ENCODE data around the gene USP48. TPM values are rescaled to one million over a fixed set of nuclear protein-coding genes. Genes with fewer than 3 reads are reported as not detected.
A peak's percentile ranks its signal among the peaks of the same experiment; 100 is the strongest.

USP48 gene
- total and polyA plus RNA-seq, 10 of the 15 experiments (the other 5 are each of a cell fraction or from before 2014, with no cell fraction given) = 21.2 to 115 (median 75.5) TPM

- TF ChIP-seq CUX1 (IDR thresholded peaks at IDR 0.05; ENCODE audit: insufficient replicate concordance, low read depth, low read length) (no peak), KDM1A (IDR thresholded peaks at IDR 0.05; ENCODE audit: borderline replicate concordance) (no peak), SPI1 (IDR thresholded peaks at IDR 0.05; ENCODE audit: borderline replicate concordance, insufficient read depth, low read depth, low read length) (no peak), SMC3 (IDR thresholded peaks at IDR 0.05; ENCODE audit: borderline replicate concordance, low read length) (no peak), MEF2A (IDR thresholded peaks at IDR 0.05; ENCODE audit: insufficient read depth, low read depth, low read length) (no peak), EGR1 (IDR thresholded peaks at IDR 0.05; ENCODE audit: borderline replicate concordance in 1 of 2, low read depth in 2 of 2, low read length in 2 of 2) (no peak), NFIC (IDR thresholded peaks at IDR 0.05; ENCODE audit: low read depth, low read length) (no peak), TAF1 (IDR thresholded peaks at IDR 0.05; ENCODE audit: borderline replicate concordance, low read depth, low read length) (peak; percentile 74; the same call in 1 of the 2 replicates), BHLHE40 (IDR thresholded peaks at IDR 0.05; ENCODE audit: borderline replicate concordance in 1 of 2, low read depth in 2 of 2, low read length in 1 of 2) (no peak), EED (IDR thresholded peaks at IDR 0.05; ENCODE audit: low read depth) (0 out of 2 replicates have a peak, but pooled peaks have one; percentile 34), SP1 (IDR thresholded peaks at IDR 0.05; ENCODE audit: low read depth, low read length) (no peak), MYB (IDR thresholded peaks at IDR 0.05; ENCODE audit: borderline replicate concordance, low read depth, low read length) (no peak), GATAD2B (conservative IDR thresholded peaks at IDR 0.05; ENCODE audit: low read depth) (0 out of 2 replicates have a peak, but pooled peaks have one; percentile 21), WRNIP1 (IDR thresholded peaks at IDR 0.05; ENCODE audit: borderline replicate concordance, low read depth, low read length) (peak; percentile 94; the same call in 1 of the 2 replicates), EP300 (IDR thresholded peaks at IDR 0.05; ENCODE audit: borderline replicate concordance in 1 of 2, control insufficient read depth in 1 of 2, low read depth in 2 of 2, low read length in 2 of 2) (0 out of 4 replicates have a peak, but pooled peaks of 1 of the 2 experiments have one; percentile 10), FOXK2 (IDR thresholded peaks at IDR 0.05) (no peak), MTA2 (IDR thresholded peaks at IDR 0.05; ENCODE audit: low read depth) (0 out of 2 replicates have a peak, but pooled peaks have one; percentile 40), PBX3 (IDR thresholded peaks at IDR 0.05; ENCODE audit: insufficient replicate concordance, low read depth, low read length) (no peak)
These were observed 1.1 kb downstream of the USP48 start (continued) for GRCh38 chr1:21781815-21782348.

All from GM12878 (cell line).